K562 (cell line): Measurements from ENCODE around the gene ACBD4. TPM values are rescaled to one million over a fixed set of nuclear protein-coding genes. Genes with fewer than 3 reads are reported as not detected.

Experiments
- ARID1B ChIP-seq: fragments of 450-650 bp; IDR thresholded peaks from 2 replicates; pipeline ENCODE4 v1.6.1; 2016; ENCODE audit warnings: antibody characterized with exemption, mild to moderate bottlenecking, inconsistent platforms
- BACH1 ChIP-seq: fragments of 200-800 bp; sonication (Bioruptor generic); IDR thresholded peaks from 2 replicates; pipeline ENCODE4 v1.6.1; 2016; ENCODE audit warnings: missing genetic modification characterization, missing compliant biosample characterization
- BRF1 ChIP-seq: IDR thresholded peaks from 3 replicates; pipeline ENCODE4 v1.6.1; 2011; ENCODE audit warnings: borderline replicate concordance, mild to moderate bottlenecking; ENCODE audit not compliant: insufficient read length; ENCODE audit errors: extremely low read depth
- CBFA2T3 ChIP-seq: fragments of 450-650 bp; IDR thresholded peaks from 2 replicates; pipeline ENCODE4 v1.6.1; 2017
- CBX2 ChIP-seq: fragments of 200-600 bp; sonication (generic); IDR thresholded peaks from one replicate; pipeline ENCODE4 v1.6.1; 2012; ENCODE audit warnings: mild to moderate bottlenecking, low read length, inconsistent platforms; ENCODE audit not compliant: insufficient read depth, poor library complexity, severe bottlenecking
- FOXK2 ChIP-seq, 2 experiments: fragments of 450-650 bp; IDR thresholded peaks in 1 of 2; conservative IDR thresholded peaks in 1 of 2; 2 replicates each; pipeline ENCODE4 v1.6.1; 2016; ENCODE audit warnings: low read depth in 2 of 2, mild to moderate bottlenecking in 1 of 2
- GABPB1 ChIP-seq: sonication (generic); formaldehyde crosslinking; IDR thresholded peaks from 2 replicates; pipeline ENCODE4 v1.8.0; 2022; ENCODE audit warnings: mild to moderate bottlenecking, missing genetic modification reagents
- JUN ChIP-seq, 2 experiments: sonication (generic) in 1 of 2; formaldehyde crosslinking in 1 of 2; IDR thresholded peaks; 2 replicates each; pipeline versions ENCODE4 v1.6.1 to v1.8.0; 2012 to 2022; ENCODE audit warnings: borderline replicate concordance in 2 of 2, mild to moderate bottlenecking in 2 of 2, improper control_type of control experiment in 1 of 2, low read depth in 1 of 2, low read length in 1 of 2, missing genetic modification reagents in 1 of 2
- KLF1 ChIP-seq: fragments of 450-650 bp; IDR thresholded peaks from 2 replicates; pipeline ENCODE4 v1.6.1; 2016; ENCODE audit warnings: missing genetic modification characterization, missing compliant biosample characterization
- NRF1 ChIP-seq, 2 experiments: fragments of 450-650 bp; IDR thresholded peaks in 1 of 2; conservative IDR thresholded peaks in 1 of 2; 2 replicates each; pipeline ENCODE4 v1.6.1; 2014; ENCODE audit warnings: mild to moderate bottlenecking in 2 of 2
- PHF8 ChIP-seq: fragments of 200-600 bp; sonication (generic); IDR thresholded peaks from 2 replicates; pipeline ENCODE4 v1.6.1; 2012; ENCODE audit warnings: mixed run types, mild to moderate bottlenecking, inconsistent platforms, low read length, moderate library complexity, borderline replicate concordance
- SMAD4 ChIP-seq: fragments of 250-450 bp; sonication (Bioruptor Pico); conservative IDR thresholded peaks from 2 replicates; pipeline ENCODE4 v1.8.0; 2021; ENCODE audit warnings: inconsistent platforms, mild to moderate bottlenecking, moderate library complexity
- SUPT5H ChIP-seq: fragments of 450-650 bp; IDR thresholded peaks from 2 replicates; pipeline ENCODE4 v1.6.1; 2016
- TRIM25 ChIP-seq: fragments of 450-650 bp; IDR thresholded peaks from 2 replicates; pipeline ENCODE4 v1.7.0; 2016; ENCODE audit warnings: borderline replicate concordance
- YY1 ChIP-seq, 3 experiments: IDR thresholded peaks; 2 replicates each; pipeline ENCODE4 v1.6.1; 2011; ENCODE audit warnings: low read length in 2 of 3, mild to moderate bottlenecking in 2 of 3, moderate library complexity in 2 of 3, borderline replicate concordance in 1 of 3, control low read depth in 1 of 3, low read depth in 1 of 3; ENCODE audit not compliant: insufficient read depth in 3 of 3, insufficient replicate concordance in 2 of 3, control insufficient read depth in 1 of 3, insufficient read length in 1 of 3; ENCODE audit errors: extremely low read depth in 1 of 3
- ZBTB9 ChIP-seq: fragments of 450-650 bp; formaldehyde crosslinking; IDR thresholded peaks from 2 replicates; pipeline ENCODE4 v1.4.0; 2020; ENCODE audit warnings: mild to moderate bottlenecking, moderate library complexity
- ZC3H4 ChIP-seq: sonication (generic); formaldehyde crosslinking; IDR thresholded peaks from 2 replicates; pipeline ENCODE4 v1.9.0; 2021; ENCODE audit warnings: missing genetic modification reagents, borderline replicate concordance
- ZNF639 ChIP-seq, 2 experiments: fragments of 200-800 bp in 1 of 2; sonication (Bioruptor generic) in 1 of 2; sonication (generic) in 1 of 2; formaldehyde crosslinking in 1 of 2; IDR thresholded peaks in 1 of 2; conservative IDR thresholded peaks in 1 of 2; 2 replicates each; pipeline versions ENCODE4 v1.5.0 to v1.6.1; 2016 to 2020; ENCODE audit warnings: missing compliant biosample characterization in 1 of 2, missing genetic modification characterization in 1 of 2, missing genetic modification reagents in 1 of 2
- ZSCAN29 ChIP-seq: fragments of 450-650 bp; IDR thresholded peaks from 2 replicates; pipeline ENCODE4 v1.6.1; 2017
- polyA plus RNA-seq, 8 experiments: library from polyadenylated mRNA; depleted of rRNA in 4 of 8; stranded (reverse) in 5 of 8; unstranded in 3 of 8; fragments of >200 nt; fragmentation: Nextera tagmentation in 2 of 8; fragmentation: Illumina TruSeq in 1 of 8; extraction: Ambion mirVana in 2 of 8; extraction: Trizol in 1 of 8; gene quantifications; 2 replicates each; pipeline versions ENCODE4 v1.2.1 to v1.2.3, GENCODE V29; 2011 to 2014; ENCODE audit warnings: inconsistent platforms in 1 of 8, missing spikeins in 1 of 8
- total RNA-seq, 7 experiments: library from RNA; depleted of rRNA in 6 of 7; stranded (reverse); fragments of >200 nt in 6 of 7; fragmentation: Illumina TruSeq in 2 of 7; extraction: Trizol in 2 of 7; gene quantifications; 2 replicates each; pipeline versions ENCODE4 v1.2.1 to v1.2.3, GENCODE V29; 2011 to 2021; ENCODE audit warnings: low replicate concordance in 1 of 7

Gene ACBD4
- total and polyA plus RNA-seq, 9 of the 15 experiments (the other 6 are each of a cell fraction or from before 2014, with no cell fraction given) = 0.14 to 6.9 (median 4.6) TPM

GRCh38 chr17:45123930-45124796 is 11.3 kb upstream of the ACBD4 start (continued):
- TF ChIP-seq NRF1 (conservative IDR thresholded peaks at IDR 0.05 in 1 of 2, IDR thresholded peaks at IDR 0.05 in 1 of 2) (peak; percentile 27 to 38; a peak in 3 of 4 replicates), BACH1 (tag) (0 out of 2 replicates have a peak, but pooled peaks have one; percentile 43), FOXK2 (conservative IDR thresholded peaks at IDR 0.05 in 1 of 2, IDR thresholded peaks at IDR 0.05 in 1 of 2; ENCODE audit: low read depth in 2 of 2) (peak; percentile 56 to 69; a peak in 3 of 4 replicates), ZNF639 (CRISPR knock-in tag; conservative IDR thresholded peaks at IDR 0.05 in 1 of 2, IDR thresholded peaks at IDR 0.05 in 1 of 2) (peak in 1 of 2 experiments; percentile 64; a peak in 2 of 4 replicates), SMAD4 (CRISPR knock-in tag) (peak; percentile 77), YY1 (IDR thresholded peaks at IDR 0.05; ENCODE audit: borderline replicate concordance in 1 of 3, control insufficient read depth in 1 of 3, extremely low read depth in 1 of 3, insufficient read depth in 3 of 3, insufficient read length in 1 of 3, insufficient replicate concordance in 2 of 3, low read depth in 1 of 3, low read length in 2 of 3) (no peak), JUN (IDR thresholded peaks at IDR 0.05; ENCODE audit: borderline replicate concordance, low read depth, low read length) (peak; percentile 97), JUN (CRISPR knock-in tag; IDR thresholded peaks at IDR 0.05; ENCODE audit: borderline replicate concordance) (no peak), GABPB1 (CRISPR knock-in tag) (peak; percentile 88), BRF1 (no peak), KLF1 (tag) (0 out of 2 replicates have a peak, but pooled peaks have one; percentile 30), PHF8 (peak; percentile 47; the same call in 1 of the 2 replicates), CBX2 (no peak), ZC3H4 (CRISPR knock-in tag) (0 out of 2 replicates have a peak, but pooled peaks have one; percentile 13), ZSCAN29 (no peak), SUPT5H (peak; percentile 63), ZBTB9 (CRISPR knock-in tag) (0 out of 2 replicates have a peak, but pooled peaks have one; percentile 28), TRIM25 (no peak), CBFA2T3 (peak; percentile 50), ARID1B (peak; percentile 92)
